Raji (cell line): ENCODE data around the gene TPM1.

Experiments used
- POLR2A ChIP-seq: IDR thresholded peaks from 2 replicates; pipeline ENCODE4 v1.6.1; 2011; ENCODE audit warnings: low read depth, low read length, control low read depth; ENCODE audit not compliant: insufficient read depth

The TPM1 gene

DNA sequence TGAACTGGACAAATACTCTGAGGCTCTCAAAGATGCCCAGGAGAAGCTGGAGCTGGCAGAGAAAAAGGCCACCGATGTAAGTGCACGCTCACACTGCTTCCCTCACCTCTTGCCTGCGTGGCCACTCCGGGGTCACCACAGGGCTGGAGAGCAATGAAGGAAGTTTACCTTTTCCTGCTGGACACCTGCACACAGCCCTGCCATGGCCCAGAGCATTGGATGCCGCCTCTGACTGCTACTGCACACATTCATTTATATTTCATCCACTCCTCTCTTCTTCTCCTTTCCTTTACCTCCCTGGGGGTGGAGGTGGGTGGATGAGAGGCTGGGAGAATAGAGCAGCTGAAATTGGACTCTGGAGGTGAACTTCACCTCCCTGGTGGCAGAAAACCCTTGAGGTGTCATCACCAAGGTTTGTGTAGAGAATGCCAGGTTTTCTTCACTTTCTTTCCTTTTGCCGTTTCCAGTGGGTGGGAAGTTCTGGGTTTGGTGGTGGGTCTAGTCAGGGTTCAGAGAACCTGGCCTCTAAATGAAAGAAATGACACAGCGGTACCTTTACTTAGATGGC, 1.6 kb downstream of the TPM1 start:
- TF ChIP-seq POLR2A = no peak

- no peak for TF ChIP-seq POLR2A
Measured at GRCh38 chr15:63044645-63045464, 2.3 kb downstream of the TPM1 start.

- no peak for TF ChIP-seq POLR2A
Measured at GRCh38 chr15:63045465-63045840, 2.9 kb downstream of the TPM1 start.

GRCh38 chr15:63045879-63046278, 3.3 kb downstream of the TPM1 start:
- TF ChIP-seq POLR2A = no peak

DNA sequence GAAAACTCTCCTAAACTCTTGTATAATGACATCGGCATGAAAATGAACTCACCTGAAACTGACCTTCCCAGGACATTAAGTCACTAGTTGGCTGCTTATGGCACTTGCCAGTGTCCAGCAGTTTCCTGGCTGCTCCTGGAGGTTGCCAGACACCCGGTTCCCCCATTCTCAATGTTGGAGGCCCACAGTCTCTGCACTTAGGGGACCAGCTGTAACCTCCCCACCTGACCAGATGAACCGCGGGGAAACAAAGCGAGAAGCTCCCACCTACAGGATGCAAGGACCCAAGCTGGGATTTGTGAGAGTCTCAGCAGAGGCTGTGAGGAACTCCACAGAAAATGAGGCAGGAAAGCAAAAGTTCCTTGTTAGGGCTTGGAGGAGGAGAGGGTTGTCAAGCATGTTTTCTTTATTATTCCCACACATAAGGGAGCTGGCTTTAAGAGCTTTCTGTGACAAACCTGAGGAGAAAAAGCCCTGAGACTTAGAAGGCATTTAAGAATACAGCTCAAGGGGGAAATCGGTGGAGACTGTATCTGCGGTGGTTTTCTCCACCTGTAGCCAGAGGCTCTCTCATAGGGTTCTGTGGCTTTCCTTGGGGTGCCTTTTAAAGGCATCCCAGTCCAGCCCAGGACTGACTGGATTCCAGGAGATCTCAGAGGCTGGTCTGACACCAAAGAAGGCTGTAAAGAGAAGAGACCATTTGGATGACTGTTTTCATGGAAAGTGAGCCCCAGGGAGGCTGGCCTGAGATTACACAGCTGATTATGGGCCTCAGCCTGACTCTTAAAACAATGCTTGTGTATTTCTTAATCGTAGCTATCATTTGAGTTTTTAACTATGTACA, 4.6 kb downstream of the TPM1 start:
- no peak for TF ChIP-seq POLR2A

DNA sequence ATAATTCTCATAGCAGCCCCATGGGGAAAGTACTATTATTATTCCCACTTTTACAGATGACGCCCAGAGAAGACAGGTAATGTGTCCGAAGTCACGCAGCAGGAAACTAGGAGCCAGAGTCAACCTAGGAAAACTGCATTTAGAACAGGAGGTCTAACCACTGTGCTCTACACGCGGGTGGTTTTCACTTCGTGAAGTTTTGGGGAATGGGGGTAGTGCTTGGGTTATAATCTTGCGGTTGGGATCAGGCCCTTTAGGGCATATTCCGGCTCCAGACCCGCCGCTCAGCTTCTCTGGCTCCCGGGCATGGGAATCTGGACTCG, 5.2 kb downstream of the TPM1 start:
- TF ChIP-seq POLR2A = no peak

- no peak for TF ChIP-seq POLR2A
Measured at GRCh38 chr15:63048115-63048775, 5.7 kb downstream of the TPM1 start.

GRCh38 chr15:63048776-63049665, 6.5 kb downstream of the TPM1 start:
- no peak for TF ChIP-seq POLR2A

DNA sequence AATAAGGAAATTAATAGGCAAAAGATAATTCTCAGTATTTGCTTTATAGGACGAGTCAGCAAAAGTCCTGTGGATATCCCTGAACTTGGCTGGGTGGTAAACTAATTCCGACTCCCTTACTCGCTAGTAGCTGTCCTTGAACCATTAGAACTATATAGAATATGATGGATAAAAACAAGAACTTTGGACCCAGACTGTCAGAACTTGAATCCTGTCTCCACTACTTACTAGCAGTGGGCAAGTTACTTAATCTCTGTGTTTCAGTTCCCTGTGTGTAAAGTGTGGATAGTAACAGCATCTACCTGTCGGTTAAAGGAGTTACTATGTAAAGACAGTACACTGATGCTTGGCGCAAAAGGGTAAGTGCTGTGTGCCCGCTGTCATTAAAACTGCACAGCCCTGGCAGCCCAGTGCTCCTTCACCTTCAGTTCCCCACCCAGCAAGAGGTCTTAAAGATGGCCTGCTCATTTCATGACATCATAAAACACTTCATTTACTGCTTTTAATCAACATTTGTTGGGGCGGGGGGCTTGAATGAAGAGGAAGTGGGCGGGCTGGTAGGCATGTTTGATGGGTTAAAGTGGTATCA, 7.3 kb downstream of the TPM1 start:
- no peak for TF ChIP-seq POLR2A

DNA sequence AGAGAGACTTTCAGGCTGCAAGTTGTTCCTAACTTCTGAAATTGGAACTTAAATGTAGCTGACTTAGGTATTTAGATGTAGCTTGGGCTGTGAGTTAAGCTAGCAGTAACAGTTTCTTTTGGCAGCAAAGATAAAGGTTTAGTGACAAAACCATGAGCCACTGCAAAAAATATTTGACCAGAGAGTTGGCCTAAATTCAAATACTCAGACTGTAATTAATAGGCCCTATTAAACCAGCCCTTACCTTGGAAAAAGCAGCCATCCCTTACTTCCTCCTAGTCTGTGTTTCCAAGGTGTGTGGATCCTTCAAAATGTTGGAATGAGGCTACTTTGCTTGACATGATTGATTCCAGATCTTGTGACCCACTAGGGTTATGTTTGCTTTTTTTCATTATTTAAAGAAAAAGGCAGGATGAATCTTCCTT, 8.2 kb downstream of the TPM1 start:
- TF ChIP-seq POLR2A = no peak

DNA sequence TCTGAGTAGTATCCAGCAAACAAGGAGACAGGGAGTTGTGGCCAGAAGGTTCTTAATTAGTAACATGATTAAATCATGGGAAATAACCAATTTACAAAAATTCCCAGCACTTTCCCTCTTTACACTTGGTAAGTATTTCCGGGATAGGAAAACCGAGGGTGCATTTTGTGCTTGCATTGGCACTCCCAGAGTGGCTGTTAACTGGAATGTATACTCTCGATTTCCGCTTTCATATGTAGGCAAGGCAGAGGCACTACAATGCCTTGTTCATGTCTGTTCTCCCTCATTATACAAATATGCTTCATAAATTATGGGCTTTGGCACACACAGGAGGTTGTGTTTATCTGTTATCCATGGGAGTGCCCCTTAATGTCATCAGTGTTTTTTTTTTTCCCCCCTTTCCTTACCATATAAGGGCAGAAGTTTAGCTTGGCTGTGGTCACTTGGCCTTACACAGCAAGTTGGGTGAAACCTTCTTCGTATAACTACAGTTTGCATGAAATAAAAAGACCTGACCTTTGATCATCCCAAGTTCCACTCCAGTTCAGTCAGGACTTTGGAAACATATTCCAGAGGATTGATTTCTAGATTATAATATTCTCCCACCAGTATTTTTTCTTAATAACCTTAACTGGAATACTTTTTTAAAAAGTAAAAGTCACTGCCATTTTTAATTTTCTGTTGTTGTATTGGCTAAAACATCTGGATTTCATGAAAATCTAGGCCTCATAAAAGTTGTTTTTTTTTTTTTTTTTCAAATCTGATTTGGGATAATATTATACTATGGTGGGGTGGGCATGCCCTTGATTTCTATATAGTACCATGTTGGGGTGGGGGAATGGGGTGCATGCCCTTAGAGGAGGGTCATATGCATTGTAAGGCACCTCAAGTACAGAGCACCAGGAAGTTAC, 8.9 kb downstream of the TPM1 start:
- no peak for TF ChIP-seq POLR2A

- TF ChIP-seq POLR2A = no peak
Measured at GRCh38 chr15:63052077-63052841, 9.7 kb downstream of the TPM1 start.
